Tibial nerve (tissue), 4 donors: ENCODE results near the gene ISG15. TPM values are rescaled to one million over a fixed set of nuclear protein-coding genes. Genes with fewer than 3 reads are reported as not detected.

ENCODE experiments used
- DNase-seq, 2 donors: peaks; one replicate each; pipeline ENCODE4 v3.0.0-alpha.2; 2019; ENCODE audit warnings: low spot score in 2 of 2
- H3K27ac ChIP-seq, 4 donors: fragments of 200-600 bp; sonication (generic) in 3 of 4; one replicate each; pipeline ENCODE4 v1.5.1; 2017 to 2019; ENCODE audit warnings: mild to moderate bottlenecking in 1 of 4
- H3K27me3 ChIP-seq, 2 donors: fragments of 200-600 bp; sonication (generic) in 1 of 2; one replicate each; pipeline versions ENCODE4 v1.5.1 to v1.6.0; 2017 to 2019
- H3K36me3 ChIP-seq, 3 donors: fragments of 200-600 bp; sonication (generic); one replicate each; pipeline ENCODE4 v1.5.1; 2018 to 2019
- H3K4me1 ChIP-seq, 4 donors: fragments of 200-600 bp; sonication (generic) in 3 of 4; one replicate each; pipeline ENCODE4 v1.5.1; 2017 to 2019
- H3K4me3 ChIP-seq, 4 donors: fragments of 200-600 bp; sonication (generic) in 3 of 4; one replicate each; pipeline ENCODE4 v1.5.1; 2017 to 2019; ENCODE audit warnings: mild to moderate bottlenecking in 1 of 4, moderate library complexity in 1 of 4
- H3K9me3 ChIP-seq, 4 donors: fragments of 200-600 bp; sonication (generic) in 3 of 4; one replicate each; pipeline ENCODE4 v1.5.1; 2017 to 2019
- EP300 ChIP-seq, 2 donors: sonication (generic); formaldehyde crosslinking; IDR thresholded peaks; one replicate each; pipeline ENCODE4 v1.6.1; 2017; ENCODE audit warnings: antibody characterized with exemption in 2 of 2, mild to moderate bottlenecking in 1 of 2
- POLR2A ChIP-seq, 2 donors: fragments of 450-650 bp; IDR thresholded peaks; one replicate each; pipeline ENCODE4 v1.6.1; 2017; ENCODE audit warnings: antibody characterized with exemption in 2 of 2, mild to moderate bottlenecking in 2 of 2, moderate library complexity in 2 of 2
- WGBS, 2 donors: methylation state at CpG; one replicate each; pipeline ENCODE4 v1.1.5; 2018; 5-methylcytosine and 5-hydroxymethylcytosine counted together
- total RNA-seq, 4 donors: library from RNA; depleted of rRNA; stranded (reverse); fragments of >200 nt; gene quantifications; one replicate each; pipeline ENCODE4 v1.1.0, GENCODE V29; 2016
- TF ChIP-seq, protein P1 (sequence below), 5 experiments: fragments of 200-600 bp in 3 of 5; fragments of 450-650 bp in 2 of 5; sonication (generic) in 3 of 5; IDR thresholded peaks; one replicate each; pipeline ENCODE4 v1.5.1; 2016 to 2019; ENCODE audit warnings: antibody characterized with exemption in 5 of 5, mild to moderate bottlenecking in 3 of 5, moderate library complexity in 2 of 5

The ISG15 gene
- total RNA-seq, 4 donors from 2014 or later, result 29.1 to 65.4 (median 48.7) TPM

- DNase-seq, result no peak
- no peak for TF ChIP-seq POLR2A (IDR thresholded peaks at IDR 0.05)
- TF ChIP-seq, protein P1, sequence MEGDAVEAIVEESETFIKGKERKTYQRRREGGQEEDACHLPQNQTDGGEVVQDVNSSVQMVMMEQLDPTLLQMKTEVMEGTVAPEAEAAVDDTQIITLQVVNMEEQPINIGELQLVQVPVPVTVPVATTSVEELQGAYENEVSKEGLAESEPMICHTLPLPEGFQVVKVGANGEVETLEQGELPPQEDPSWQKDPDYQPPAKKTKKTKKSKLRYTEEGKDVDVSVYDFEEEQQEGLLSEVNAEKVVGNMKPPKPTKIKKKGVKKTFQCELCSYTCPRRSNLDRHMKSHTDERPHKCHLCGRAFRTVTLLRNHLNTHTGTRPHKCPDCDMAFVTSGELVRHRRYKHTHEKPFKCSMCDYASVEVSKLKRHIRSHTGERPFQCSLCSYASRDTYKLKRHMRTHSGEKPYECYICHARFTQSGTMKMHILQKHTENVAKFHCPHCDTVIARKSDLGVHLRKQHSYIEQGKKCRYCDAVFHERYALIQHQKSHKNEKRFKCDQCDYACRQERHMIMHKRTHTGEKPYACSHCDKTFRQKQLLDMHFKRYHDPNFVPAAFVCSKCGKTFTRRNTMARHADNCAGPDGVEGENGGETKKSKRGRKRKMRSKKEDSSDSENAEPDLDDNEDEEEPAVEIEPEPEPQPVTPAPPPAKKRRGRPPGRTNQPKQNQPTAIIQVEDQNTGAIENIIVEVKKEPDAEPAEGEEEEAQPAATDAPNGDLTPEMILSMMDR (IDR thresholded peaks at IDR 0.05), result no peak
- peaks cover 0 to 4% (median 0%) of the 10 kb centered on the region in 4 donors for H3K4me1 ChIP-seq
- no peaks in the 10 kb centered on the region for H3K27me3 ChIP-seq
- H3K9me3 ChIP-seq, result no peaks in the 10 kb centered on the region
- H3K36me3 ChIP-seq, result peaks cover 0 to 85% (median 0%) of the 10 kb centered on the region in 3 donors
- WGBS, 2 donors, result 86 to 93% methylated on average over 15 to 17 of the region's 20 CpGs
- no peak overlapping the region for H3K4me3 ChIP-seq
- H3K27ac ChIP-seq, result no peak overlapping the region
Observed at GRCh38 chr1:1046243-1046642, 32.9 kb downstream of the ISG15 start.

DNA sequence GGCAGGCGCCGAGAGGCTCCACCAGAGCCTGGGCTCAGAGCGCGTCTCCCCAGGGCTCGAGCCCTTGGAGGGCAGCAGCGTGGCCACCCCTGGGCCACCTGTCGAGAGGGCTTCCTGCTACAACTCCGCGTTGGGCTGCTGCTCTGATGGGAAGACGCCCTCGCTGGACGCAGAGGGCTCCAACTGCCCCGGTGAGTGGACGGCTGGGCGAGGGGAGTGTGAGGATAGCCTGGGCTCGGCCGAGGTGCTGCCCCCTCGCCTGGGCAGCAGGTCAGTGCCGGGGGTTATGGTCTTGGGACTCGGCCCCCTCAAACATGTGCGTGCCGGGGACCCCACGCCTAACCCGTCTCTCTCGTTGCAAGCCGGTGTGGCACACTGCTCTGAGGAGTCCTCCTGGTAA lies 33.5 kb downstream of the ISG15 start:
- Histone ChIP-seq H3K27me3 (no peaks in the 10 kb centered on the region), H3K4me1 (no peaks in the 10 kb centered on the region), H3K36me3 (peaks cover 0 to 90% (median 0%) of the 10 kb centered on the region in 3 donors), H3K4me3 (no peak overlapping the region), H3K27ac (no peak overlapping the region), H3K9me3 (no peaks in the 10 kb centered on the region)
- 96% methylated on average over 14 to 18 of the region's 26 CpGs for WGBS, 2 donors
- TF ChIP-seq, protein P1 (IDR thresholded peaks at IDR 0.05), result no peak
- TF ChIP-seq EP300 (IDR thresholded peaks at IDR 0.05) (no peak), POLR2A (IDR thresholded peaks at IDR 0.05) (no peak)
- DNase-seq, result no peak

GRCh38 chr1:1047407-1047806 lies 34.1 kb downstream of the ISG15 start:
- no peaks in the 10 kb centered on the region for H3K4me1 ChIP-seq
- TF ChIP-seq EP300 (IDR thresholded peaks at IDR 0.05) (no peak), POLR2A (IDR thresholded peaks at IDR 0.05) (no peak)
- TF ChIP-seq, protein P1 (IDR thresholded peaks at IDR 0.05), result no peak
- no peak for DNase-seq
- H3K27me3 ChIP-seq, result no peaks in the 10 kb centered on the region
- no peak overlapping the region for H3K4me3 ChIP-seq
- 91 to 94% methylated on average over 7 to 10 of the region's 19 CpGs for whole genome bisulfite sequencing, 2 donors
- H3K36me3 ChIP-seq, result peaks cover 0 to 95% (median 0%) of the 10 kb centered on the region in 3 donors
- no peaks in the 10 kb centered on the region for H3K9me3 ChIP-seq
- H3K27ac ChIP-seq, result no peak overlapping the region

GRCh38 chr1:1047963-1048362 lies 34.7 kb downstream of the ISG15 start:
- H3K36me3 ChIP-seq, result peaks cover 0 to 95% (median 0%) of the 10 kb centered on the region in 3 donors
- no peaks in the 10 kb centered on the region for H3K9me3 ChIP-seq
- 82 to 94% methylated on average over 19 to 24 of the region's 25 CpGs for WGBS, 2 donors
- no peak for DNase-seq
- no peaks in the 10 kb centered on the region for H3K4me1 ChIP-seq
- no peak overlapping the region for H3K4me3 ChIP-seq
- H3K27ac ChIP-seq, result no peak overlapping the region
- TF ChIP-seq EP300 (IDR thresholded peaks at IDR 0.05), result no peak
- TF ChIP-seq, protein P1 (IDR thresholded peaks at IDR 0.05), result no peak
- no peak for TF ChIP-seq POLR2A (IDR thresholded peaks at IDR 0.05)
- no peaks in the 10 kb centered on the region for H3K27me3 ChIP-seq

- 90% methylated on average over 20 to 27 of the region's 28 CpGs for WGBS, 2 donors
- TF ChIP-seq POLR2A (IDR thresholded peaks at IDR 0.05) (no peak), EP300 (IDR thresholded peaks at IDR 0.05) (no peak)
- TF ChIP-seq, protein P1 (IDR thresholded peaks at IDR 0.05), result no peak
- Histone ChIP-seq H3K9me3 (no peaks in the 10 kb centered on the region), H3K27ac (no peak overlapping the region), H3K36me3 (peaks cover 0 to 95% (median 0%) of the 10 kb centered on the region in 3 donors), H3K4me3 (no peak overlapping the region), H3K4me1 (no peaks in the 10 kb centered on the region), H3K27me3 (no peaks in the 10 kb centered on the region)
- DNase-seq, result no peak
Observed at GRCh38 chr1:1048765-1049164, 35.5 kb downstream of the ISG15 start.
